Gastrocnemius medialis (tissue), 4 donors: Measurements from ENCODE around the gene KLF11.

Source experiments
- POLR2A ChIP-seq, 2 donors: fragments of 450-650 bp; IDR thresholded peaks; one replicate each; pipeline ENCODE4 v1.6.1; 2017; ENCODE audit warnings: antibody characterized with exemption in 2 of 2, mild to moderate bottlenecking in 2 of 2, moderate library complexity in 2 of 2
- TF ChIP-seq, protein P1 (sequence below), 5 experiments: fragments of 450-650 bp in 3 of 5; fragments of 200-600 bp in 2 of 5; sonication (generic) in 2 of 5; IDR thresholded peaks in 4 of 5; conservative IDR thresholded peaks in 1 of 5; 1 replicate in 4 of 5; 2 replicates in 1 of 5; pipeline ENCODE4 v1.5.1; 2016 to 2019; ENCODE audit warnings: antibody characterized with exemption in 5 of 5, mild to moderate bottlenecking in 3 of 5, moderate library complexity in 3 of 5

- TF ChIP-seq, protein P1, sequence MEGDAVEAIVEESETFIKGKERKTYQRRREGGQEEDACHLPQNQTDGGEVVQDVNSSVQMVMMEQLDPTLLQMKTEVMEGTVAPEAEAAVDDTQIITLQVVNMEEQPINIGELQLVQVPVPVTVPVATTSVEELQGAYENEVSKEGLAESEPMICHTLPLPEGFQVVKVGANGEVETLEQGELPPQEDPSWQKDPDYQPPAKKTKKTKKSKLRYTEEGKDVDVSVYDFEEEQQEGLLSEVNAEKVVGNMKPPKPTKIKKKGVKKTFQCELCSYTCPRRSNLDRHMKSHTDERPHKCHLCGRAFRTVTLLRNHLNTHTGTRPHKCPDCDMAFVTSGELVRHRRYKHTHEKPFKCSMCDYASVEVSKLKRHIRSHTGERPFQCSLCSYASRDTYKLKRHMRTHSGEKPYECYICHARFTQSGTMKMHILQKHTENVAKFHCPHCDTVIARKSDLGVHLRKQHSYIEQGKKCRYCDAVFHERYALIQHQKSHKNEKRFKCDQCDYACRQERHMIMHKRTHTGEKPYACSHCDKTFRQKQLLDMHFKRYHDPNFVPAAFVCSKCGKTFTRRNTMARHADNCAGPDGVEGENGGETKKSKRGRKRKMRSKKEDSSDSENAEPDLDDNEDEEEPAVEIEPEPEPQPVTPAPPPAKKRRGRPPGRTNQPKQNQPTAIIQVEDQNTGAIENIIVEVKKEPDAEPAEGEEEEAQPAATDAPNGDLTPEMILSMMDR (IDR thresholded peaks at IDR 0.05 in 4 of 5, conservative IDR thresholded peaks at IDR 0.05 in 1 of 5), result no peak
- no peak for TF ChIP-seq POLR2A (IDR thresholded peaks at IDR 0.05)
These were observed 45.4 kb upstream of the KLF11 start for GRCh38 chr2:9997936-9998335.
